WTC11 (cell line): ENCODE data around the gene DMPK. TPM values are rescaled to one million over a fixed set of nuclear protein-coding genes. Genes with fewer than 3 reads are reported as not detected.

Experiments
- CREB1 ChIP-seq: sonication (generic); formaldehyde crosslinking; IDR thresholded peaks from 2 replicates; pipeline ENCODE4 v1.8.0; 2023; ENCODE audit warnings: mild to moderate bottlenecking, missing genetic modification reagents
- ESRRA ChIP-seq: sonication (generic); formaldehyde crosslinking; IDR thresholded peaks from 2 replicates; pipeline ENCODE4 v1.8.1; 2022; ENCODE audit warnings: mild to moderate bottlenecking, missing genetic modification reagents, borderline replicate concordance
- FOXJ3 ChIP-seq: sonication (generic); formaldehyde crosslinking; IDR thresholded peaks from 2 replicates; pipeline ENCODE4 v1.9.0; 2021; ENCODE audit warnings: missing genetic modification reagents, mild to moderate bottlenecking, borderline replicate concordance
- FOXK1 ChIP-seq: sonication (generic); formaldehyde crosslinking; IDR thresholded peaks from 2 replicates; pipeline ENCODE4 v1.8.0; 2022; ENCODE audit warnings: mild to moderate bottlenecking, moderate library complexity, missing genetic modification reagents
- GABPB1 ChIP-seq: sonication (generic); formaldehyde crosslinking; IDR thresholded peaks from 2 replicates; pipeline ENCODE4 v1.8.1; 2023; ENCODE audit warnings: mild to moderate bottlenecking, missing genetic modification reagents
- GTF2I ChIP-seq: fragments of 250-450 bp; sonication (Bioruptor Pico); conservative IDR thresholded peaks from 2 replicates; pipeline ENCODE4 v1.4.0; 2021; ENCODE audit warnings: mild to moderate bottlenecking
- JUN ChIP-seq: sonication (generic); formaldehyde crosslinking; IDR thresholded peaks from 2 replicates; pipeline ENCODE4 v1.8.0; 2023; ENCODE audit warnings: mild to moderate bottlenecking, missing genetic modification reagents
- KAT7 ChIP-seq: sonication (generic); formaldehyde crosslinking; IDR thresholded peaks from 2 replicates; pipeline ENCODE4 v1.8.1; 2023; ENCODE audit warnings: missing genetic modification reagents, mild to moderate bottlenecking, borderline replicate concordance
- MYBL2 ChIP-seq: sonication (generic); formaldehyde crosslinking; IDR thresholded peaks from 2 replicates; pipeline ENCODE4 v1.8.1; 2023; ENCODE audit warnings: mild to moderate bottlenecking, moderate library complexity, missing genetic modification reagents
- NFYB ChIP-seq: sonication (generic); formaldehyde crosslinking; conservative IDR thresholded peaks from 2 replicates; pipeline ENCODE4 v1.8.0; 2022; ENCODE audit warnings: low read depth, missing genetic modification reagents
- NR1H2 ChIP-seq: sonication (generic); formaldehyde crosslinking; IDR thresholded peaks from 2 replicates; pipeline ENCODE4 v1.9.0; 2021; ENCODE audit warnings: mild to moderate bottlenecking, moderate library complexity, missing genetic modification reagents
- RELA ChIP-seq: sonication (generic); formaldehyde crosslinking; IDR thresholded peaks from 2 replicates; pipeline ENCODE4 v1.8.1; 2022; ENCODE audit warnings: missing genetic modification reagents, mild to moderate bottlenecking, borderline replicate concordance
- RORB ChIP-seq: fragments of 250-450 bp; sonication (Bioruptor Pico); IDR thresholded peaks from 2 replicates; pipeline ENCODE4 v1.9.0; 2021; ENCODE audit warnings: mild to moderate bottlenecking
- SOX15 ChIP-seq: fragments of 250-450 bp; sonication (Bioruptor Pico); IDR thresholded peaks from 2 replicates; pipeline ENCODE4 v1.9.0; 2021; ENCODE audit warnings: mild to moderate bottlenecking
- TP53 ChIP-seq: sonication (generic); formaldehyde crosslinking; IDR thresholded peaks from 2 replicates; pipeline ENCODE4 v1.8.1; 2023; ENCODE audit warnings: mild to moderate bottlenecking, missing genetic modification reagents
- ZNF232 ChIP-seq: sonication (generic); formaldehyde crosslinking; IDR thresholded peaks from 2 replicates; pipeline ENCODE4 v1.8.0; 2022; ENCODE audit warnings: mild to moderate bottlenecking, missing genetic modification reagents
- ZNF263 ChIP-seq: sonication (generic); formaldehyde crosslinking; IDR thresholded peaks from 2 replicates; pipeline ENCODE4 v1.8.1; 2022; ENCODE audit warnings: low read depth, mild to moderate bottlenecking, moderate library complexity, missing genetic modification reagents
- ZNF671 ChIP-seq: fragments of 250-450 bp; sonication (Bioruptor Pico); IDR thresholded peaks from 2 replicates; pipeline ENCODE4 v1.8.0; 2021; ENCODE audit warnings: mild to moderate bottlenecking
- total RNA-seq: library from RNA; stranded (reverse); gene quantifications from 3 replicates; pipeline ENCODE4 v1.2.3, GENCODE V29; 2021
- TF ChIP-seq, protein P1 (sequence below): fragments of 250-450 bp; sonication (Bioruptor Pico); IDR thresholded peaks from 2 replicates; pipeline ENCODE4 v1.9.0; 2021; ENCODE audit warnings: mild to moderate bottlenecking
- TF ChIP-seq, protein P2 (sequence below): fragments of 250-450 bp; sonication (Bioruptor Pico); IDR thresholded peaks from 2 replicates; pipeline ENCODE4 v1.9.0; 2021; ENCODE audit warnings: mild to moderate bottlenecking, borderline replicate concordance
- TF ChIP-seq, protein P3 (sequence below): sonication (generic); formaldehyde crosslinking; conservative IDR thresholded peaks from 2 replicates; pipeline ENCODE4 v1.8.1; 2023; ENCODE audit warnings: mild to moderate bottlenecking, low read depth, missing genetic modification reagents, moderate library complexity
- TF ChIP-seq, protein P4 (sequence below): sonication (generic); formaldehyde crosslinking; IDR thresholded peaks from 2 replicates; pipeline ENCODE4 v1.8.0; 2022; ENCODE audit warnings: missing genetic modification reagents
- TF ChIP-seq, protein P5 (sequence below): sonication (generic); formaldehyde crosslinking; IDR thresholded peaks from 2 replicates; pipeline ENCODE4 v1.8.1; 2022; ENCODE audit warnings: low read depth, mild to moderate bottlenecking, moderate library complexity, missing genetic modification reagents, borderline replicate concordance
- TF ChIP-seq, protein P6 (sequence below): sonication (generic); formaldehyde crosslinking; IDR thresholded peaks from 2 replicates; pipeline ENCODE4 v1.8.0; 2023; ENCODE audit warnings: missing genetic modification reagents
- TF ChIP-seq, protein P7 (sequence below): sonication (generic); formaldehyde crosslinking; IDR thresholded peaks from 2 replicates; pipeline ENCODE4 v1.8.0; 2022; ENCODE audit warnings: mild to moderate bottlenecking, missing genetic modification reagents

The DMPK gene
- total RNA-seq, 1 experiment from 2014 or later = 42.7 TPM

DNA sequence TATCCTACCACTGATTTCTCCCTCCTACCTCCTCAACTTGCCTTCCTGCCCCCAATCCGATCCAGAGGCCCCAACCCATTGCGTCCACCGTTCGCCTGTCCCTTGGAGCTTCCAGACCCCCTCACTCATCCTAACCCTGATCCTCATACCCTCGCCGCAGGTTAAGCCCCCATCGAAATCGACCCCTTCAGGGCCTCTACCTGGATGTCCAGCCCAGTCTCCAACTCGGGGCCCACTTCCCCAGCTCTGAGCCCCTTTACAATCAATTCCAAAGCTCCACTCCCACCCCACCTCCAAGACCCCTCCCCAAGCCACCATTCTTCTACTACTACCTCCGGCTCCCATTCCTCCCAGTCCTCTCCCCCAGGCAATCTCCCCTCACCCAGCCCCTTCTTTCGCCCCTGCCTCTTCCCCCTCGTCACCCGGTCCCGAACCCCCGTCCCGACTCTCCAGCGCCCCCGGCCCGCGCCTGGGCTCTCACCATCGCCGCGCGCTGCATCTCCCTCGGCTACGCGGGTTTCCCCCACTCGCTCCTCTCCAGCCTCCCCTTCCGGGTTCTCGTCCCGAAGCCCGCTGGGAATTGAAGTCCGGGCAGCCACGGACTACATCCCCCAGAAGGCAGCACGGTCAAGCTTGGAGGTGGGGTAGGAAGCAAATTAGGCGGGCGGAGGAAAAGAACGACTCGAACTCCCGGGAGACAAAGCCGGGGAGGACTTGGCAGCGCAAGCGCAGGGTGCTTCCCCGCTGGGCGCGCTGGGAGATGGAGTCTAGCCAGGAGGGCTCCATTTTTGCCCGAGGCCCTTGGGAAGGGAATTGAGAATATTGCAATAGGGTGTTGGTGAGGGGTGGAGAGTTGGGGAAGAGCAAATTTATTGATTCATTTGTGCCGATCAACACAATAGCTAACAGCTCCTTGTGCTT is 51.7 kb downstream of the DMPK start, which contains the start of gene FBXO46 (continued):
- TF ChIP-seq FOXK1 (CRISPR knock-in tag) (peak; percentile 36; the same call in 1 of the 2 replicates), ZNF671 (CRISPR knock-in tag) (no peak), FOXJ3 (no peak), RORB (CRISPR knock-in tag) (no peak), NFYB (no peak), MYBL2 (CRISPR knock-in tag) (no peak), CREB1 (CRISPR knock-in tag) (no peak), GTF2I (CRISPR knock-in tag) (no peak), SOX15 (CRISPR knock-in tag) (no peak), JUN (CRISPR knock-in tag) (no peak), ESRRA (CRISPR knock-in tag) (no peak), ZNF263 (CRISPR knock-in tag) (no peak), GABPB1 (CRISPR knock-in tag) (peak; percentile 79), KAT7 (CRISPR knock-in tag) (no peak), ZNF232 (0 out of 2 replicates have a peak, but pooled peaks have one; percentile 30), RELA (CRISPR knock-in tag) (no peak), NR1H2 (CRISPR knock-in tag) (no peak), TP53 (CRISPR knock-in tag) (no peak)
- TF ChIP-seq, protein P1, sequence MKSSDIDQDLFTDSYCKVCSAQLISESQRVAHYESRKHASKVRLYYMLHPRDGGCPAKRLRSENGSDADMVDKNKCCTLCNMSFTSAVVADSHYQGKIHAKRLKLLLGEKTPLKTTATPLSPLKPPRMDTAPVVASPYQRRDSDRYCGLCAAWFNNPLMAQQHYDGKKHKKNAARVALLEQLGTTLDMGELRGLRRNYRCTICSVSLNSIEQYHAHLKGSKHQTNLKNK = no peak
- TF ChIP-seq, protein P2, sequence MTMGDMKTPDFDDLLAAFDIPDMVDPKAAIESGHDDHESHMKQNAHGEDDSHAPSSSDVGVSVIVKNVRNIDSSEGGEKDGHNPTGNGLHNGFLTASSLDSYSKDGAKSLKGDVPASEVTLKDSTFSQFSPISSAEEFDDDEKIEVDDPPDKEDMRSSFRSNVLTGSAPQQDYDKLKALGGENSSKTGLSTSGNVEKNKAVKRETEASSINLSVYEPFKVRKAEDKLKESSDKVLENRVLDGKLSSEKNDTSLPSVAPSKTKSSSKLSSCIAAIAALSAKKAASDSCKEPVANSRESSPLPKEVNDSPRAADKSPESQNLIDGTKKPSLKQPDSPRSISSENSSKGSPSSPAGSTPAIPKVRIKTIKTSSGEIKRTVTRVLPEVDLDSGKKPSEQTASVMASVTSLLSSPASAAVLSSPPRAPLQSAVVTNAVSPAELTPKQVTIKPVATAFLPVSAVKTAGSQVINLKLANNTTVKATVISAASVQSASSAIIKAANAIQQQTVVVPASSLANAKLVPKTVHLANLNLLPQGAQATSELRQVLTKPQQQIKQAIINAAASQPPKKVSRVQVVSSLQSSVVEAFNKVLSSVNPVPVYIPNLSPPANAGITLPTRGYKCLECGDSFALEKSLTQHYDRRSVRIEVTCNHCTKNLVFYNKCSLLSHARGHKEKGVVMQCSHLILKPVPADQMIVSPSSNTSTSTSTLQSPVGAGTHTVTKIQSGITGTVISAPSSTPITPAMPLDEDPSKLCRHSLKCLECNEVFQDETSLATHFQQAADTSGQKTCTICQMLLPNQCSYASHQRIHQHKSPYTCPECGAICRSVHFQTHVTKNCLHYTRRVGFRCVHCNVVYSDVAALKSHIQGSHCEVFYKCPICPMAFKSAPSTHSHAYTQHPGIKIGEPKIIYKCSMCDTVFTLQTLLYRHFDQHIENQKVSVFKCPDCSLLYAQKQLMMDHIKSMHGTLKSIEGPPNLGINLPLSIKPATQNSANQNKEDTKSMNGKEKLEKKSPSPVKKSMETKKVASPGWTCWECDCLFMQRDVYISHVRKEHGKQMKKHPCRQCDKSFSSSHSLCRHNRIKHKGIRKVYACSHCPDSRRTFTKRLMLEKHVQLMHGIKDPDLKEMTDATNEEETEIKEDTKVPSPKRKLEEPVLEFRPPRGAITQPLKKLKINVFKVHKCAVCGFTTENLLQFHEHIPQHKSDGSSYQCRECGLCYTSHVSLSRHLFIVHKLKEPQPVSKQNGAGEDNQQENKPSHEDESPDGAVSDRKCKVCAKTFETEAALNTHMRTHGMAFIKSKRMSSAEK = no peak
- TF ChIP-seq, protein P3, sequence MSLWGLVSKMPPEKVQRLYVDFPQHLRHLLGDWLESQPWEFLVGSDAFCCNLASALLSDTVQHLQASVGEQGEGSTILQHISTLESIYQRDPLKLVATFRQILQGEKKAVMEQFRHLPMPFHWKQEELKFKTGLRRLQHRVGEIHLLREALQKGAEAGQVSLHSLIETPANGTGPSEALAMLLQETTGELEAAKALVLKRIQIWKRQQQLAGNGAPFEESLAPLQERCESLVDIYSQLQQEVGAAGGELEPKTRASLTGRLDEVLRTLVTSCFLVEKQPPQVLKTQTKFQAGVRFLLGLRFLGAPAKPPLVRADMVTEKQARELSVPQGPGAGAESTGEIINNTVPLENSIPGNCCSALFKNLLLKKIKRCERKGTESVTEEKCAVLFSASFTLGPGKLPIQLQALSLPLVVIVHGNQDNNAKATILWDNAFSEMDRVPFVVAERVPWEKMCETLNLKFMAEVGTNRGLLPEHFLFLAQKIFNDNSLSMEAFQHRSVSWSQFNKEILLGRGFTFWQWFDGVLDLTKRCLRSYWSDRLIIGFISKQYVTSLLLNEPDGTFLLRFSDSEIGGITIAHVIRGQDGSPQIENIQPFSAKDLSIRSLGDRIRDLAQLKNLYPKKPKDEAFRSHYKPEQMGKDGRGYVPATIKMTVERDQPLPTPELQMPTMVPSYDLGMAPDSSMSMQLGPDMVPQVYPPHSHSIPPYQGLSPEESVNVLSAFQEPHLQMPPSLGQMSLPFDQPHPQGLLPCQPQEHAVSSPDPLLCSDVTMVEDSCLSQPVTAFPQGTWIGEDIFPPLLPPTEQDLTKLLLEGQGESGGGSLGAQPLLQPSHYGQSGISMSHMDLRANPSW = no peak
- TF ChIP-seq, protein P4, sequence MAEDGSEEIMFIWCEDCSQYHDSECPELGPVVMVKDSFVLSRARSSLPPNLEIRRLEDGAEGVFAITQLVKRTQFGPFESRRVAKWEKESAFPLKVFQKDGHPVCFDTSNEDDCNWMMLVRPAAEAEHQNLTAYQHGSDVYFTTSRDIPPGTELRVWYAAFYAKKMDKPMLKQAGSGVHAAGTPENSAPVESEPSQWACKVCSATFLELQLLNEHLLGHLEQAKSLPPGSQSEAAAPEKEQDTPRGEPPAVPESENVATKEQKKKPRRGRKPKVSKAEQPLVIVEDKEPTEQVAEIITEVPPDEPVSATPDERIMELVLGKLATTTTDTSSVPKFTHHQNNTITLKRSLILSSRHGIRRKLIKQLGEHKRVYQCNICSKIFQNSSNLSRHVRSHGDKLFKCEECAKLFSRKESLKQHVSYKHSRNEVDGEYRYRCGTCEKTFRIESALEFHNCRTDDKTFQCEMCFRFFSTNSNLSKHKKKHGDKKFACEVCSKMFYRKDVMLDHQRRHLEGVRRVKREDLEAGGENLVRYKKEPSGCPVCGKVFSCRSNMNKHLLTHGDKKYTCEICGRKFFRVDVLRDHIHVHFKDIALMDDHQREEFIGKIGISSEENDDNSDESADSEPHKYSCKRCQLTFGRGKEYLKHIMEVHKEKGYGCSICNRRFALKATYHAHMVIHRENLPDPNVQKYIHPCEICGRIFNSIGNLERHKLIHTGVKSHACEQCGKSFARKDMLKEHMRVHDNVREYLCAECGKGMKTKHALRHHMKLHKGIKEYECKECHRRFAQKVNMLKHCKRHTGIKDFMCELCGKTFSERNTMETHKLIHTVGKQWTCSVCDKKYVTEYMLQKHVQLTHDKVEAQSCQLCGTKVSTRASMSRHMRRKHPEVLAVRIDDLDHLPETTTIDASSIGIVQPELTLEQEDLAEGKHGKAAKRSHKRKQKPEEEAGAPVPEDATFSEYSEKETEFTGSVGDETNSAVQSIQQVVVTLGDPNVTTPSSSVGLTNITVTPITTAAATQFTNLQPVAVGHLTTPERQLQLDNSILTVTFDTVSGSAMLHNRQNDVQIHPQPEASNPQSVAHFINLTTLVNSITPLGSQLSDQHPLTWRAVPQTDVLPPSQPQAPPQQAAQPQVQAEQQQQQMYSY = no peak; the same call in 1 of the 2 replicates
- TF ChIP-seq, protein P5, sequence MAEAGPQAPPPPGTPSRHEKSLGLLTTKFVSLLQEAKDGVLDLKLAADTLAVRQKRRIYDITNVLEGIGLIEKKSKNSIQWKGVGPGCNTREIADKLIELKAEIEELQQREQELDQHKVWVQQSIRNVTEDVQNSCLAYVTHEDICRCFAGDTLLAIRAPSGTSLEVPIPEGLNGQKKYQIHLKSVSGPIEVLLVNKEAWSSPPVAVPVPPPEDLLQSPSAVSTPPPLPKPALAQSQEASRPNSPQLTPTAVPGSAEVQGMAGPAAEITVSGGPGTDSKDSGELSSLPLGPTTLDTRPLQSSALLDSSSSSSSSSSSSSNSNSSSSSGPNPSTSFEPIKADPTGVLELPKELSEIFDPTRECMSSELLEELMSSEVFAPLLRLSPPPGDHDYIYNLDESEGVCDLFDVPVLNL (CRISPR knock-in tag) = no peak
- TF ChIP-seq, protein P6, sequence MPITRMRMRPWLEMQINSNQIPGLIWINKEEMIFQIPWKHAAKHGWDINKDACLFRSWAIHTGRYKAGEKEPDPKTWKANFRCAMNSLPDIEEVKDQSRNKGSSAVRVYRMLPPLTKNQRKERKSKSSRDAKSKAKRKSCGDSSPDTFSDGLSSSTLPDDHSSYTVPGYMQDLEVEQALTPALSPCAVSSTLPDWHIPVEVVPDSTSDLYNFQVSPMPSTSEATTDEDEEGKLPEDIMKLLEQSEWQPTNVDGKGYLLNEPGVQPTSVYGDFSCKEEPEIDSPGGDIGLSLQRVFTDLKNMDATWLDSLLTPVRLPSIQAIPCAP (CRISPR knock-in tag) = no peak
- TF ChIP-seq, protein P7, sequence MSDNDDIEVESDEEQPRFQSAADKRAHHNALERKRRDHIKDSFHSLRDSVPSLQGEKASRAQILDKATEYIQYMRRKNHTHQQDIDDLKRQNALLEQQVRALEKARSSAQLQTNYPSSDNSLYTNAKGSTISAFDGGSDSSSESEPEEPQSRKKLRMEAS (CRISPR knock-in tag) = peak; percentile 62
